HG02642 (cell line): ENCODE results near the gene APPBP2.
"Not testable (repeated sequence)": the region's sequence is repeated elsewhere in the genome, so short reads cannot be mapped to it uniquely, and the experiment has no call there.

Source experiments
- ATAC-seq: cut with Tn5 transposase; IDR thresholded peaks from one replicate; pipeline ENCODE4 v1.9.1; 2021; ENCODE audit warnings: mild to moderate bottlenecking; ENCODE audit not compliant: unreplicated experiment, poor library complexity

Gene APPBP2

GRCh38 chr17:60501589-60501988, 24.5 kb downstream of the APPBP2 start:
- ATAC-seq, result no peak

GRCh38 chr17:60496041-60496440, 30.0 kb downstream of the APPBP2 start:
- ATAC-seq, result no peak

GRCh38 chr17:60495260-60495659, 30.8 kb downstream of the APPBP2 start:
- ATAC-seq, result no peak

- no peak for ATAC-seq
Observed at GRCh38 chr17:60493847-60494321, 32.2 kb downstream of the APPBP2 start.

GRCh38 chr17:60491771-60492170, 34.3 kb downstream of the APPBP2 start:
- ATAC-seq, result no peak

GRCh38 chr17:60490594-60490993, 35.4 kb downstream of the APPBP2 start:
- not testable (repeated sequence) for ATAC-seq

GRCh38 chr17:60481604-60482003, 44.4 kb downstream of the APPBP2 start:
- no peak for ATAC-seq

GRCh38 chr17:60473788-60474187, 52.3 kb downstream of the APPBP2 start:
- ATAC-seq, result no peak

GRCh38 chr17:60472449-60472848, 53.6 kb downstream of the APPBP2 start:
- ATAC-seq, result no peak

- ATAC-seq, result no peak
Observed at GRCh38 chr17:60471451-60471850, 54.6 kb downstream of the APPBP2 start.

- no peak for ATAC-seq
Observed at GRCh38 chr17:60468371-60468770, 57.7 kb downstream of the APPBP2 start.

GRCh38 chr17:60464343-60464742, 61.7 kb downstream of the APPBP2 start:
- ATAC-seq, result no peak

GRCh38 chr17:60463157-60463835, 62.7 kb downstream of the APPBP2 start:
- no peak for ATAC-seq

GRCh38 chr17:60461584-60461983, 64.5 kb downstream of the APPBP2 start:
- ATAC-seq, result no peak

GRCh38 chr17:60457148-60457547, 68.9 kb downstream of the APPBP2 start:
- ATAC-seq, result no peak

- no peak for ATAC-seq
Observed at GRCh38 chr17:60455378-60455777, 70.7 kb downstream of the APPBP2 start.

- ATAC-seq, result no peak
Observed at GRCh38 chr17:60451965-60452364, 74.1 kb downstream of the APPBP2 start.

- ATAC-seq, result no peak
Observed at GRCh38 chr17:60451071-60451470, 75.0 kb downstream of the APPBP2 start.

- no peak for ATAC-seq
Observed at GRCh38 chr17:60447375-60447774, 78.7 kb downstream of the APPBP2 start.

- ATAC-seq, result no peak
Observed at GRCh38 chr17:60445144-60445543, 80.9 kb downstream of the APPBP2 start.

GRCh38 chr17:60443713-60444112, 82.3 kb downstream of the APPBP2 start:
- no peak for ATAC-seq
